ENCODE measurements around the gene ADGB. TPM values are rescaled to one million over a fixed set of nuclear protein-coding genes. Genes with fewer than 3 reads are reported as not detected.

Gene ADGB
- total RNA-seq, 2 experiments from 2014 or later, result not detected

DNA sequence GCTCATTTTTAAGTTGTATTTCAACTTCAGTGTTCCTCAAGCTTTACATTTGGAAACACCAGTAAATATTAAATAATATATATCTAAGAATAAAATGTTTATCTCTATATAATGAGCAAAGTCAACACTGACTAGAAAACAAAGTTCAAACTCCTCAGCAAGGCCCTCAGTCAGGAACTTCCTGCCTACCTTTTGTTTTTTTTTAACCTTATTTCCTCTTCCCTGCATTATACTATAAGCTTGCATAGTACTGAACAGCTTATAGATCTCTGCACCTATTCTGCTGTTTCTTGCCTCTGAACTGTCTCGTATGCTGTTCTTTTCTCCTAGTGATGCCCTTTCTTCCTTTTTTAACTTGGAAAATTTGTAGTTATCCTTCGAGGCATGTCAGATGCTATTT lies 29.6 kb downstream of the ADGB start:
- no peak overlapping the region for H3K4me3 Mint-ChIP-seq
- Histone ChIP-seq H3K27ac (ENCODE audit: low read depth in 1 of 2, low read length in 2 of 2) (no peak overlapping the region), H3K36me3 (ENCODE audit: insufficient read depth, low read length) (no peaks in the 10 kb centered on the region), H3K27me3 (ENCODE audit: control insufficient read depth in 1 of 2, insufficient read depth in 2 of 2, low read length in 2 of 2) (no peaks in the 10 kb centered on the region), H3K4me3 (ENCODE audit: low read length) (no peak overlapping the region), H3K9me3 (ENCODE audit: control insufficient read depth in 1 of 2, insufficient read depth in 1 of 2, low read length in 2 of 2) (no peaks in the 10 kb centered on the region), H3K4me1 (ENCODE audit: insufficient read depth, low read length) (no peaks in the 10 kb centered on the region)
- TF ChIP-seq, protein P1, sequence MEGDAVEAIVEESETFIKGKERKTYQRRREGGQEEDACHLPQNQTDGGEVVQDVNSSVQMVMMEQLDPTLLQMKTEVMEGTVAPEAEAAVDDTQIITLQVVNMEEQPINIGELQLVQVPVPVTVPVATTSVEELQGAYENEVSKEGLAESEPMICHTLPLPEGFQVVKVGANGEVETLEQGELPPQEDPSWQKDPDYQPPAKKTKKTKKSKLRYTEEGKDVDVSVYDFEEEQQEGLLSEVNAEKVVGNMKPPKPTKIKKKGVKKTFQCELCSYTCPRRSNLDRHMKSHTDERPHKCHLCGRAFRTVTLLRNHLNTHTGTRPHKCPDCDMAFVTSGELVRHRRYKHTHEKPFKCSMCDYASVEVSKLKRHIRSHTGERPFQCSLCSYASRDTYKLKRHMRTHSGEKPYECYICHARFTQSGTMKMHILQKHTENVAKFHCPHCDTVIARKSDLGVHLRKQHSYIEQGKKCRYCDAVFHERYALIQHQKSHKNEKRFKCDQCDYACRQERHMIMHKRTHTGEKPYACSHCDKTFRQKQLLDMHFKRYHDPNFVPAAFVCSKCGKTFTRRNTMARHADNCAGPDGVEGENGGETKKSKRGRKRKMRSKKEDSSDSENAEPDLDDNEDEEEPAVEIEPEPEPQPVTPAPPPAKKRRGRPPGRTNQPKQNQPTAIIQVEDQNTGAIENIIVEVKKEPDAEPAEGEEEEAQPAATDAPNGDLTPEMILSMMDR (IDR thresholded peaks at IDR 0.05), result no peak
- H3K27me3 Mint-ChIP-seq, result peaks cover 8% of the 10 kb centered on the region
- DNase-seq (no peak), ATAC-seq (ENCODE audit: poor library complexity) (no peak)
- H3K9me3 Mint-ChIP-seq, result no peaks in the 10 kb centered on the region
- no peak overlapping the region for H3K27ac Mint-ChIP-seq
- no peaks in the 10 kb centered on the region for H3K36me3 Mint-ChIP-seq (ENCODE audit: low read depth)
- POLR2A ChIA-PET, result no interaction called here
- CTCF ChIA-PET, result no interaction called here
- no peaks in the 10 kb centered on the region for H3K4me1 Mint-ChIP-seq (ENCODE audit: low read depth)
- intact Hi-C loops (cut with DNase I, micrococcal nuclease), result no loop called here

- no peak for DNase-seq
- Mint-ChIP-seq H3K4me1 (ENCODE audit: low read depth) (no peaks in the 10 kb centered on the region), H3K27me3 (peaks cover 8% of the 10 kb centered on the region), H3K4me3 (no peak overlapping the region), H3K9me3 (no peaks in the 10 kb centered on the region), H3K36me3 (ENCODE audit: low read depth) (no peaks in the 10 kb centered on the region), H3K27ac (no peak overlapping the region)
- H3K4me1 ChIP-seq (ENCODE audit: insufficient read depth, low read length), result no peaks in the 10 kb centered on the region
- H3K36me3 ChIP-seq (ENCODE audit: insufficient read depth, low read length), result no peaks in the 10 kb centered on the region
- ATAC-seq (ENCODE audit: poor library complexity), result no peak
- no peaks in the 10 kb centered on the region for H3K9me3 ChIP-seq (ENCODE audit: control insufficient read depth in 1 of 2, insufficient read depth in 1 of 2, low read length in 2 of 2)
- H3K27me3 ChIP-seq (ENCODE audit: control insufficient read depth in 1 of 2, insufficient read depth in 2 of 2, low read length in 2 of 2), result no peaks in the 10 kb centered on the region
- CTCF ChIA-PET, result no interaction called here
- no peak overlapping the region for H3K4me3 ChIP-seq (ENCODE audit: low read length)
- POLR2A ChIA-PET, result no interaction called here
- TF ChIP-seq, protein P1 (IDR thresholded peaks at IDR 0.05), result no peak
- no peak overlapping the region for H3K27ac ChIP-seq (ENCODE audit: low read depth in 1 of 2, low read length in 2 of 2)
- intact Hi-C loops (cut with DNase I, micrococcal nuclease), result no loop called here
These were observed 35.2 kb downstream of the ADGB start for GRCh38 chr6:146634022-146634421.

DNA sequence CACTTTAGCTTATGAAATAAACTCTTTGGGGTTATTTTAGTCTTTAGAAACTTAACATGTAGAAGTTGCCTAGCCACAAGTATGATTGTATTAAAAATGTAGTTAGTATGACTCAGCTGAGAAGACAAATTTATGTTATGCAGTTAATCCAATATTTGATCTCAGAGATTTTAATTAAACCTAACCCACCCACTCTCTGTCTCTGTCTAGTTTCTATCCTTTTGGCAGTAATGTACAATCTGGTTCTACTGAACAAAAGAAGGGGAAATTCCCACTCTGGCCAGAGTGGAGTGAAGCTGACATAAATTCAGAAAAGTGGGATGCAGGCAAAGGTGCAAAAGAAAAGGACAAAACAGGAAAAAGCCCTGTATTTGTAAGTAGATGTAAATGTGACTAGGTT lies 36.4 kb downstream of the ADGB start:
- Histone ChIP-seq H3K27me3 (ENCODE audit: control insufficient read depth in 1 of 2, insufficient read depth in 2 of 2, low read length in 2 of 2) (no peaks in the 10 kb centered on the region), H3K27ac (ENCODE audit: low read depth in 1 of 2, low read length in 2 of 2) (no peak overlapping the region), H3K4me1 (ENCODE audit: insufficient read depth, low read length) (no peaks in the 10 kb centered on the region), H3K36me3 (ENCODE audit: insufficient read depth, low read length) (no peaks in the 10 kb centered on the region), H3K9me3 (ENCODE audit: control insufficient read depth in 1 of 2, insufficient read depth in 1 of 2, low read length in 2 of 2) (no peaks in the 10 kb centered on the region), H3K4me3 (ENCODE audit: low read length) (no peak overlapping the region)
- Mint-ChIP-seq H3K9me3 (no peaks in the 10 kb centered on the region), H3K27ac (no peak overlapping the region), H3K4me3 (no peak overlapping the region), H3K4me1 (ENCODE audit: low read depth) (no peaks in the 10 kb centered on the region), H3K27me3 (peaks cover 8% of the 10 kb centered on the region), H3K36me3 (ENCODE audit: low read depth) (no peaks in the 10 kb centered on the region)
- POLR2A ChIA-PET, result no interaction called here
- ATAC-seq (ENCODE audit: poor library complexity) (no peak), DNase-seq (no peak)
- intact Hi-C loops (cut with DNase I, micrococcal nuclease), result no loop called here
- TF ChIP-seq, protein P1 (IDR thresholded peaks at IDR 0.05), result no peak
- CTCF ChIA-PET, result no interaction called here
